ENCODE results near the gene SLC13A4. TPM values are rescaled to one million over a fixed set of nuclear protein-coding genes. Genes with fewer than 3 reads are reported as not detected.

Gene SLC13A4
- total and polyA plus RNA-seq, 2 donors (not counting 1 experiment from before 2014, with no cell fraction given) = 0.32 to 0.50 TPM

DNA sequence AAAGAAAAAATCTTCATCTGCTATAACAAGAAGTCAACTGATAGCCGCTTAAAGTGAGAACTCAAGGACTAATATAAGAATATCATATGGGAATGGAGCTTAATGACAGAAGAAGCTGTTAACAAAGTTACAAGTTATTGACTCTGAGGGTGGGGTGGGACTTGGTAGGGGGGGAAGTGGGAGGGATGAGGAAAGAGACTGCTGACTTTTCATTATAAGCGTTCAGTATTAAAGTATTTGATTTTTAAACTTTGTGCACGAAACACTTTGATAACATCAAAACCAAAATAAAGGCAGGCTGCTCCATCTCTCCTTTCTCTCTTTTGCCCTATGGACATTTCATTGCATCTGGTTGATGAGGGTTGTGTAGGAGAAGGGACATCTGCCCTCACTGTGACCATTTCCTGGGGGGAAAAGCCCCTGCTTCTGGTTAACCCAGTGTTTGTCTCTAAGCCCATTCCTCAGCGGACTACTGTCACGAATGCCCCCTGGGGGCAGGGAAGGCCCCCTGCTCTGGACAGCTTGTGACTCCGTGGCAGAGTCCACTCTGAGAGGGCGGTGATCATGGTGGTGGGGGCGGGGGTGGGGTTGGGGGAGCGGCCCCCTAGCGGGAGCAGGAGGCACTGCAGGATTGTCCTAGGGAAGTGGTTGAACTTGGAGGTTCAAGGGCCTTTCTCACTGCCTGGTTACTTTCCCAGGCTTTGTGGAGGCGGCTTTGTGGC, 17.4 kb downstream of the SLC13A4 start:
- TF ChIP-seq EZH2 (IDR thresholded peaks at IDR 0.05; ENCODE audit: low read length, missing control alignments) = no peak
- TF ChIP-seq, protein P1, sequence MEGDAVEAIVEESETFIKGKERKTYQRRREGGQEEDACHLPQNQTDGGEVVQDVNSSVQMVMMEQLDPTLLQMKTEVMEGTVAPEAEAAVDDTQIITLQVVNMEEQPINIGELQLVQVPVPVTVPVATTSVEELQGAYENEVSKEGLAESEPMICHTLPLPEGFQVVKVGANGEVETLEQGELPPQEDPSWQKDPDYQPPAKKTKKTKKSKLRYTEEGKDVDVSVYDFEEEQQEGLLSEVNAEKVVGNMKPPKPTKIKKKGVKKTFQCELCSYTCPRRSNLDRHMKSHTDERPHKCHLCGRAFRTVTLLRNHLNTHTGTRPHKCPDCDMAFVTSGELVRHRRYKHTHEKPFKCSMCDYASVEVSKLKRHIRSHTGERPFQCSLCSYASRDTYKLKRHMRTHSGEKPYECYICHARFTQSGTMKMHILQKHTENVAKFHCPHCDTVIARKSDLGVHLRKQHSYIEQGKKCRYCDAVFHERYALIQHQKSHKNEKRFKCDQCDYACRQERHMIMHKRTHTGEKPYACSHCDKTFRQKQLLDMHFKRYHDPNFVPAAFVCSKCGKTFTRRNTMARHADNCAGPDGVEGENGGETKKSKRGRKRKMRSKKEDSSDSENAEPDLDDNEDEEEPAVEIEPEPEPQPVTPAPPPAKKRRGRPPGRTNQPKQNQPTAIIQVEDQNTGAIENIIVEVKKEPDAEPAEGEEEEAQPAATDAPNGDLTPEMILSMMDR (conservative IDR thresholded peaks at IDR 0.05 in 1 of 2, IDR thresholded peaks at IDR 0.05 in 1 of 2; ENCODE audit: low read depth in 1 of 2, low read length in 2 of 2) = peak; percentile 31 to 51
- Histone ChIP-seq H3K27me3 (ENCODE audit: control insufficient read depth, insufficient read depth, low read length) (no peaks in the 10 kb centered on the region), H2AFZ (ENCODE audit: low read length) (no peak overlapping the region)

DNA sequence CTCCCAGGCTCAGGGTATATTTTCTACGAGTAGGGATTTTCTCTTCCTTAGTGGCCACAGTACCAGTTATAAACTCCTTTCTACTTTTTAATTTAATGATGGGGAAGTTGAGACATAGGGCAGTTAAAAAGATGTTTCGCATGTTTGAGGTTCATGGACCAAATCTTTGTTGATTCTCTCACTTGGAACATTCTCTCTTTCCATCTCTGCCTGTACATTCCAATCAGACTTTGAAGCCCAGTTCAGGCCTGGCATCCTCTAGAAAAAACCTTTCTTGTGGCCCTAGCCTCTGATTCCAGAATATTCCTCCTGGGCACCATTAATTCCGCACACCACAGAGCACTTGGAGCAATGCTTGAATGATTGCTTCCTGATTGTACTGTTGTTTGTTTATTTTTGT, 18.5 kb downstream of the SLC13A4 start:
- no peaks in the 10 kb centered on the region for H3K9me3 ChIP-seq (ENCODE audit: control insufficient read depth, insufficient read depth, low read depth, low read length)
- H3K36me3 ChIP-seq (ENCODE audit: control insufficient read depth, insufficient read depth, low read length) = peaks cover 2% of the 10 kb centered on the region
- no peak overlapping the region for H3K4me2 ChIP-seq (ENCODE audit: extremely low read depth, insufficient read depth, low read length)
- TF ChIP-seq, protein P1 (conservative IDR thresholded peaks at IDR 0.05 in 1 of 2, IDR thresholded peaks at IDR 0.05 in 1 of 2; ENCODE audit: low read depth in 1 of 2, low read length in 2 of 2) = no peak
- no peak for TF ChIP-seq EZH2 (IDR thresholded peaks at IDR 0.05; ENCODE audit: low read length, missing control alignments)
- H2AFZ ChIP-seq (ENCODE audit: low read length) = no peak overlapping the region
- H3K4me3 ChIP-seq (replicated peaks in 1 of 4; ENCODE audit: control extremely low read depth in 1 of 4, insufficient read depth in 1 of 4, low read depth in 3 of 4, low read length in 4 of 4) = no peak overlapping the region
- no peaks in the 10 kb centered on the region for H4K20me1 ChIP-seq (ENCODE audit: control insufficient read depth, extremely low read depth, insufficient read depth, low read length)
- no peaks in the 10 kb centered on the region for H3K79me2 ChIP-seq (ENCODE audit: control insufficient read depth, insufficient read depth, low read length)
- H3K9ac ChIP-seq (ENCODE audit: insufficient read depth, low read length) = no peak overlapping the region
- peaks cover 2% of the 10 kb centered on the region for H3K4me1 ChIP-seq (ENCODE audit: control insufficient read depth, extremely low read depth, insufficient read depth, low read length)
- H3K27me3 ChIP-seq (ENCODE audit: control insufficient read depth, insufficient read depth, low read length) = no peaks in the 10 kb centered on the region
- no peak overlapping the region for H3K27ac ChIP-seq (ENCODE audit: insufficient read depth, low read length)
- no peak for DNase-seq (ENCODE audit: low read depth in 2 of 2)

More for the DNA sequence above, 17.4 kb downstream of the SLC13A4 start:
- peaks cover 7% of the 10 kb centered on the region for H3K36me3 ChIP-seq (ENCODE audit: control insufficient read depth, insufficient read depth, low read length)
- no peak overlapping the region for H3K4me2 ChIP-seq (ENCODE audit: extremely low read depth, insufficient read depth, low read length)
- no peak overlapping the region for H3K9ac ChIP-seq (ENCODE audit: insufficient read depth, low read length)
- H3K79me2 ChIP-seq (ENCODE audit: control insufficient read depth, insufficient read depth, low read length) = no peaks in the 10 kb centered on the region
- H3K27ac ChIP-seq (ENCODE audit: insufficient read depth, low read length) = no peak overlapping the region
- H4K20me1 ChIP-seq (ENCODE audit: control insufficient read depth, extremely low read depth, insufficient read depth, low read length) = no peaks in the 10 kb centered on the region
- no peak overlapping the region for H3K4me3 ChIP-seq (replicated peaks in 1 of 4; ENCODE audit: control extremely low read depth in 1 of 4, insufficient read depth in 1 of 4, low read depth in 3 of 4, low read length in 4 of 4)
- no peak for DNase-seq (ENCODE audit: low read depth in 2 of 2)
- H3K4me1 ChIP-seq (ENCODE audit: control insufficient read depth, extremely low read depth, insufficient read depth, low read length) = peaks cover 7% of the 10 kb centered on the region
- H3K9me3 ChIP-seq (ENCODE audit: control insufficient read depth, insufficient read depth, low read depth, low read length) = no peaks in the 10 kb centered on the region

DNA sequence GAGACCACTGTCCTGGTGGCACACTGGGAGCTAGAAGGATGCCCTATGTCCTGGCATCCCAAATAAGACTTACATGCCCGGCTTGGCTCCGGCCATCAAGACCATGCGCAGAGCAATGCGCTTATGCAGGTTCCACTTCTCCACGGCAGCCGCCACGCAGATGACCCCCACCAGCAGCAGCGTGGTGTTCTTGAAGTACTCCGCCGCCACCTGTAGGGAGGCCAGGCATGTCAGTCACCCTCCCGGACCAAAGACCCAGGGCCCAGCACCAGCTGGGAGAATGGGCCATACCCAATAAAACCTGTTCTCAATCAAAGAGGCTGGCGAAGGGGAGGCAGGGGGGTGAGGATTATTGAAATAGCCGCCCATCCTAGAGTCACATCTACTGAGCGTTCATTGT, 19.9 kb downstream of the SLC13A4 start:
- no peak overlapping the region for H3K9ac ChIP-seq (ENCODE audit: insufficient read depth, low read length)
- no peak overlapping the region for H2AFZ ChIP-seq (ENCODE audit: low read length)
- H4K20me1 ChIP-seq (ENCODE audit: control insufficient read depth, extremely low read depth, insufficient read depth, low read length) = no peaks in the 10 kb centered on the region
- TF ChIP-seq, protein P1 (conservative IDR thresholded peaks at IDR 0.05 in 1 of 2, IDR thresholded peaks at IDR 0.05 in 1 of 2; ENCODE audit: low read depth in 1 of 2, low read length in 2 of 2) = no peak
- no peak for TF ChIP-seq EZH2 (IDR thresholded peaks at IDR 0.05; ENCODE audit: low read length, missing control alignments)
- no peaks in the 10 kb centered on the region for H3K36me3 ChIP-seq (ENCODE audit: control insufficient read depth, insufficient read depth, low read length)
- H3K4me1 ChIP-seq (ENCODE audit: control insufficient read depth, extremely low read depth, insufficient read depth, low read length) = no peaks in the 10 kb centered on the region
- no peaks in the 10 kb centered on the region for H3K9me3 ChIP-seq (ENCODE audit: control insufficient read depth, insufficient read depth, low read depth, low read length)
- H3K79me2 ChIP-seq (ENCODE audit: control insufficient read depth, insufficient read depth, low read length) = no peaks in the 10 kb centered on the region
- DNase-seq (ENCODE audit: low read depth in 2 of 2) = no peak
- no peaks in the 10 kb centered on the region for H3K27me3 ChIP-seq (ENCODE audit: control insufficient read depth, insufficient read depth, low read length)
- H3K27ac ChIP-seq (ENCODE audit: insufficient read depth, low read length) = no peak overlapping the region
- H3K4me3 ChIP-seq (replicated peaks in 1 of 4; ENCODE audit: control extremely low read depth in 1 of 4, insufficient read depth in 1 of 4, low read depth in 3 of 4, low read length in 4 of 4) = no peak overlapping the region
- no peak overlapping the region for H3K4me2 ChIP-seq (ENCODE audit: extremely low read depth, insufficient read depth, low read length)

Data from fibroblast of lung (primary cell).